Mucosa of descending colon (tissue), 3 donors: ENCODE results near the gene ZFAND3. TPM values are rescaled to one million over a fixed set of nuclear protein-coding genes. Genes with fewer than 3 reads are reported as not detected.

Experiments used
- ATAC-seq: fragments of 200-7000 bp; cut with Tn5 transposase; one replicate; pipeline ENCODE4 v1.9.1; 2020; ENCODE audit warnings: mild to moderate bottlenecking, moderate library complexity
- DNase-seq, 3 donors: peaks; one replicate each; pipeline ENCODE4 v3.0.0-alpha.2; 2020
- H3K36me3 ChIP-seq: fragments of 200-600 bp; one replicate; pipeline ENCODE4 v1.8.0; 2021; ENCODE audit warnings: low read depth, mild to moderate bottlenecking
- H3K4me1 ChIP-seq: fragments of 200-600 bp; one replicate; pipeline ENCODE4 v1.8.0; 2021; ENCODE audit warnings: low read depth, mild to moderate bottlenecking
- H3K4me3 ChIP-seq: fragments of 200-600 bp; one replicate; pipeline ENCODE4 v1.8.0; 2021; ENCODE audit warnings: mild to moderate bottlenecking
- H3K9me3 ChIP-seq: fragments of 200-600 bp; one replicate; pipeline ENCODE4 v1.8.0; 2021; ENCODE audit warnings: mild to moderate bottlenecking
- intact Hi-C, 2 donors: fragments of 100-400 bp; cut with DNase I in 1 of 2; cut with micrococcal nuclease in 1 of 2; formaldehyde crosslinking; loops; one replicate each; pipeline versions ENCODE4 v1.11.0 to v1.11.1; 2022; cut with DNase I, micrococcal nuclease
- total RNA-seq, 3 donors: library from RNA; stranded (reverse); fragmentation: NEBNext Ultra II Directional in 2 of 3; extraction: Animal tissue kit (Norgen Biotek cat#: 25700) in 2 of 3; gene quantifications; one replicate each; pipeline versions ENCODE4 v1.2.1 to v1.2.4, GENCODE V29; 2021 to 2023
- TF ChIP-seq, protein P1 (sequence below): fragments of 200-600 bp; IDR thresholded peaks from one replicate; pipeline ENCODE4 v1.8.0; 2022; ENCODE audit warnings: antibody characterized with exemption, mild to moderate bottlenecking
- donor health status: DM: no; HTN: no; CAD: no; lungs with moderate emphysema.
- donor health status: DM: no; HTN: no; CAD: no.
- donor health status: DM: no; HTN: yes; CAD: no.

The ZFAND3 gene
- total RNA-seq, 3 donors from 2014 or later, result 63.9 to 84.0 (median 82.2) TPM

DNA sequence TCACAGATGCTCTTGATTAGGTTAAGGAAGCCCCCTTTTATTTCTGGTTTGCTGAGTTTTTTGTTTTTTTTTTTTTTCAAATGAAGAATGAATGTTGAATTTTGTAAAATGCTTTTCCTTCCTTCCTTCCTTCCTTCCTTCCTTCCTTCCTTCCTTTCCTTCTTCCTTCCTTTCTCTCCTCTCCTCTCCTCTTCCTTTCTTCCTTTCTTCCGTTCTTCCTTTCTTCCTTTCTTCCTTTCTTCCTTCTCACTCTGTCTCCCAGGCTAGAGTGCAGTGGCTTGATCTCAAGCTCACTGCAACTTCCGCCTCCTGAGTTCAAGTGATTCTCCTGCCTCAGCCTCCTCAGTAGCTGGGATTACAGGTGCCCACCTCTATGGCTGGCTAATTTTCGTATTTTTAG lies 158.2 kb downstream of the ZFAND3 start:
- TF ChIP-seq, protein P1, sequence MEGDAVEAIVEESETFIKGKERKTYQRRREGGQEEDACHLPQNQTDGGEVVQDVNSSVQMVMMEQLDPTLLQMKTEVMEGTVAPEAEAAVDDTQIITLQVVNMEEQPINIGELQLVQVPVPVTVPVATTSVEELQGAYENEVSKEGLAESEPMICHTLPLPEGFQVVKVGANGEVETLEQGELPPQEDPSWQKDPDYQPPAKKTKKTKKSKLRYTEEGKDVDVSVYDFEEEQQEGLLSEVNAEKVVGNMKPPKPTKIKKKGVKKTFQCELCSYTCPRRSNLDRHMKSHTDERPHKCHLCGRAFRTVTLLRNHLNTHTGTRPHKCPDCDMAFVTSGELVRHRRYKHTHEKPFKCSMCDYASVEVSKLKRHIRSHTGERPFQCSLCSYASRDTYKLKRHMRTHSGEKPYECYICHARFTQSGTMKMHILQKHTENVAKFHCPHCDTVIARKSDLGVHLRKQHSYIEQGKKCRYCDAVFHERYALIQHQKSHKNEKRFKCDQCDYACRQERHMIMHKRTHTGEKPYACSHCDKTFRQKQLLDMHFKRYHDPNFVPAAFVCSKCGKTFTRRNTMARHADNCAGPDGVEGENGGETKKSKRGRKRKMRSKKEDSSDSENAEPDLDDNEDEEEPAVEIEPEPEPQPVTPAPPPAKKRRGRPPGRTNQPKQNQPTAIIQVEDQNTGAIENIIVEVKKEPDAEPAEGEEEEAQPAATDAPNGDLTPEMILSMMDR, result no peak
- DNase-seq, result no peak
- intact Hi-C loops, result no loop called here
- peaks cover 7% of the 10 kb centered on the region for H3K4me1 ChIP-seq
- peaks cover 13% of the 10 kb centered on the region for H3K9me3 ChIP-seq
- no peak overlapping the region for H3K4me3 ChIP-seq
- H3K36me3 ChIP-seq, result no peaks in the 10 kb centered on the region
- no peak for ATAC-seq

DNA sequence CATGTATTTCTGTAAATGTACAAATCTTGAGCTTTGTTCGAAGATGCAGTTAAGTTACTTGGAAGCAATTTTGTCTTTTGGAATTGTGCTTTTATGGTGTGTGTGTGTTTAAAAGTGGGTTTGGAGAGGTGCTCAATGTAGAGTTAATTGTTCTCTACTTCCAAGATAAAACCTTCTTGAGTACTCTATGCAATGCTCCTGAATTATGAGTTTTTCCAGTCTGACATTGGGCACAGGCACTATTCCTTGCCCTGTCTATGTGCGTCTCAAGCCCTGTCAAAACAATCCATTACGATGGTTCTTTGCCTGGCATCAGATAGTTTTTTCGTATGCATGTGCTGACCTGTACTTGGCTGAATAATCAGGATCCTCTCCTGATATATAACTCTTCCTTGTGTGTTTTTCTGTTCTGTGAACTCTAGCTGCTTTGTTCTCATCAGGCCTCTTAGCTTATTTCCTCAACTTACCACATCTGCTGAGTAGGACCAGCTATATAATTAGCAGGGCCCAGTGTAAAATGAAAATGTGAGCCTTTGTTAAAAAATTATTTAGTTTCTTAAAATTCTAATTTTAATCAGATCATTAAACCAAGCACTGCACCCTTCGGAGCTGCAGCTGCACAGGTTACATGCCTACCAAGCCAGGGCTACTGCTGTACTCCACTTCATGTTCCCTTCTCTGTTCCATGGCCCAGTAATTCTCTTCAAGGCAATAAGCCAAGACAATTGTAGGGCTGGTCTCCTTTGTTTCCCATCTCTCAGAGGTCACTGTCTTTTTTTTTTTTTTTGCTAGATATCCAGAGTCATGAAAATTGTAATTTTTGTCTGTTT lies 160.1 kb downstream of the ZFAND3 start:
- no peaks in the 10 kb centered on the region for H3K4me1 ChIP-seq
- H3K9me3 ChIP-seq, result peaks cover 9% of the 10 kb centered on the region
- ATAC-seq, result no peak
- H3K36me3 ChIP-seq, result no peaks in the 10 kb centered on the region
- no peak for DNase-seq
- TF ChIP-seq, protein P1, result no peak
- intact Hi-C loops, result no loop called here
- no peak overlapping the region for H3K4me3 ChIP-seq

DNA sequence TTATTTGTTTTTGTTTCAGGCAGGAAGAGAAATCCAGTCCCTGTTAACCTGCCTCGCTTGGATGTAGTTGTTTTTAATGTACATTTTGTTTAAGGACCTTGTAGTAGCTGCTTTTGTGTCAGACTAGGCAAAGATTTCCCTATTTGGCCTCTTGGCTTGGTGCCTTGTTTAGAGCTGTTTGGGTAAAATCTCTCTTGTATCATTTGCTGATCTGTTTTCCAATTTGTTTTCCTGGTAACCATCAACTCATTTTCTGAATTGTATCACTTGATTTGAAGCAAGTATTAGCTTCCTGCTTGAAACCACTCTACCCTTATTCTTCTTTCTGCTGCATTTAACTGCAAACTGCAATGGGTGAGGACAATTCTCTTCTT lies 160.7 kb downstream of the ZFAND3 start:
- no peak overlapping the region for H3K4me3 ChIP-seq

DNA sequence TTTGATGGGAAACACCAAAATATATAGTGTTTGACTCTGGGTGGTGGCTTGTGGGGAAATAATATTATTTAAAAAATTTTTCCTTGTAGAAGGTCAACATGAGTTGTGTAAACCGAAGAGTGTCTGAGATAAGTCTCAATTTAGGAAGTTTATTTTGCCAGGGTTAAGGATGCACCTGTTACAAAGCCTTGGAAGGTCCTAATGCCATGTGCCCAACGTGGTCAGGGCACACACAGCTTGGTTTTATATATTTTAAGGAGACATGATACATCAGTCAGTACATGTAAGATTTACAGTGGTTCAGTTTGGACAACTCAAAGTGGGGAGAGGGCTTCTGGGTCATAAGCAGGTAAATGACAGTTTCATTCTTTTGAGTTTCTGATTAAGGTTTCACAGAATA lies 162.1 kb downstream of the ZFAND3 start:
- DNase-seq (no peak), ATAC-seq (no peak)
- intact Hi-C loops, result no loop called here
- Histone ChIP-seq H3K4me3 (no peak overlapping the region), H3K9me3 (no peaks in the 10 kb centered on the region), H3K4me1 (no peaks in the 10 kb centered on the region), H3K36me3 (no peaks in the 10 kb centered on the region)
- TF ChIP-seq, protein P1, result no peak

More for the DNA sequence above, 160.7 kb downstream of the ZFAND3 start:
- Histone ChIP-seq H3K9me3 (peaks cover 3% of the 10 kb centered on the region), H3K4me1 (no peaks in the 10 kb centered on the region), H3K36me3 (no peaks in the 10 kb centered on the region)
- TF ChIP-seq, protein P1, result no peak
- intact Hi-C loops, result no loop called here
- DNase-seq, result no peak
- no peak for ATAC-seq

DNA sequence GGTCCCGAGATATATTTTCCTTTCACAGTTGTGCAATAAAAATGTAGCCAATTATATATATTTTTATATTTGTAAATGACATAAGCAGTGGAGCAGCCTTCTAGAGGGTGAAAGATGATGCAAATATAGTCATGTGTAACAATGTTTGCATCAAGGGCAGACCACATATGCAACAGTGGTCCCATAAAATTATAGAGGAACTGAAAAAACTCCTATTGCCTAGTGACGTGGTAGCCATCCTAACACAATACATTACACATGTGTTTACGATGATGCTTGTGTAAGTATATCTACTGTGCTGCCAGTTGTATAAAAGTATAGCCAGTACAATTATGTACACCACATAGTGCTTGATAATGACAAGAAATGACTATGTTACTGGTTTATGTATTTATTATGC lies 162.8 kb downstream of the ZFAND3 start:
- intact Hi-C loops, result no loop called here
- Histone ChIP-seq H3K4me3 (no peak overlapping the region), H3K36me3 (no peaks in the 10 kb centered on the region), H3K4me1 (no peaks in the 10 kb centered on the region), H3K9me3 (no peaks in the 10 kb centered on the region)
- TF ChIP-seq, protein P1, result no peak
- ATAC-seq (no peak), DNase-seq (no peak)
